ENCODE measurements around the gene ZNF653. TPM values are rescaled to one million over a fixed set of nuclear protein-coding genes. Genes with fewer than 3 reads are reported as not detected.

Gene ZNF653
- total RNA-seq, 2 experiments from 2014 or later, result 15.6 to 16.5 TPM

DNA sequence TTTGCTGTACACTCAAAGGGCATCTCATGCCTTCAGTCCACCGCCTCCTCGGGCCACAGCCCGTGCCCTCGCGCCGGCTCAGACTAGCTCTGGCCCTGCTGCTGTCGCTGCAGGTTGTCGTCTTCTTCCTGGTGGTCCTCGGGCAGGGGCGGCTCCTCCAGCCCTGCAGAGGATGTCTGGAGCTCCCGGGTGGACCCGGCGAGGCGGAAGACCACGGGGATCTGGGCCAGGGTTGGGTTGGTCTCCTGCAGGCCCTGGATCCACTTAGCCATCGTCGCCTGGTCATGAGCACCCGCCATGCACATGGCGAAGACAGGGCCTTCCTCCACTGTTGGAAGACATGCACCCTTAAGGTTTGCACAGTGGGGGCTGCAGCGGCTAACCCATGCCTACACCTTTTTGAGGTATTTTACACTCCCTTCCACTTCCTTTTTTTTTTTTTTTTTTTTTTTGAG is 489 bp upstream of the ZNF653 start:
- Mint-ChIP-seq H3K36me3 (ENCODE audit: low read depth) (peaks cover 6% of the 10 kb centered on the region), H3K9me3 (no peaks in the 10 kb centered on the region), H3K27ac (peak overlapping the region; percentile 84), H3K4me3 (peak overlapping the region; percentile 81), H3K27me3 (no peaks in the 10 kb centered on the region), H3K4me1 (peaks cover 22% of the 10 kb centered on the region)
- DNase-seq, result no peak
- POLR2A ChIA-PET, result interaction anchor here (0.9 to 3.2 kb wide), 7 partner anchors 14 to 131 kb away, joined by 3 to 14 read pairs (median 3); partner anchors contain the start of genes ECSIT and SWSAP1
- CTCF ChIA-PET, result interaction anchor here (0.5 to 1.5 kb wide), 4 partner anchors 9 to 125 kb away, joined by 3 to 4 read pairs (median 4); no protein-coding TSS in a partner anchor

GRCh38 chr19:11505032-11505503 is 571 bp downstream of the ZNF653 start:
- no peaks in the 10 kb centered on the region for H3K9me3 Mint-ChIP-seq
- peak; percentile 97 for DNase-seq
- peak overlapping the region; percentile 75 for H3K27ac Mint-ChIP-seq
- H3K4me3 Mint-ChIP-seq, result peak overlapping the region; percentile 81
- no peaks in the 10 kb centered on the region for H3K27me3 Mint-ChIP-seq
- peaks cover 7% of the 10 kb centered on the region for H3K36me3 Mint-ChIP-seq (ENCODE audit: low read depth)
- ChIA-PET POLR2A (interaction anchor here (0.6 to 3.2 kb wide), 4 partner anchors 22 to 130 kb away, joined by 3 to 14 read pairs (median 8); partner anchors contain the start of genes ECSIT and SWSAP1), CTCF (interaction anchor here (1.2 kb wide), 1 partner anchor 55 kb away, joined by 3 read pairs; no protein-coding TSS in a partner anchor)
- H3K4me1 Mint-ChIP-seq, result peaks cover 22% of the 10 kb centered on the region

DNA sequence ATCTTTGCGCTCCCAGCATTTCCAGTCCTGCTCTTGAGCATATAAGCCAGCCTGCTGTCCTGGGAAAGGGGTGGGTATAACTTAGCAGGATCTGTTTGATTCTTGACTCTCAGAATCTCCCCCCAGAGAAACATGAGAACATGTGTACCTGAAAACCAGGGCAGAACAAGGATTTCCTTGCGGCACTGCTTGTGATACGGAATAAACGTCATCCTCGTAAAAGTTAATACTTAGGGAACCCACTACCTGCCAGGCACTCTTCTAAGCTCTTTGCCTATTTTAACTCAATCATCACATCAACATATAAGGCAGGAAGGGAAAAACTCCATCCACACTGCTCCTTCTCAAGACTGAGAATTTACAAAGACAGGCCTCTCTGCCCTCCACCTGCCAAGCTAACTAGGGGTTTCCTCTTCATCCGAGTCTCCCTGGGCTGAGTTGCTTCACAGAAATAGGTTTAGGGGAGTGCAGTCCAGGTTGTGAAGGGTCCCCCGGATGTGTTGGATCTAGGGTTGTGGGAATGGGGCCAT is 1.1 kb downstream of the ZNF653 start:
- CTCF ChIA-PET, result interaction anchor here (1.2 kb wide), 1 partner anchor 56 kb away, joined by 3 read pairs; no protein-coding TSS in a partner anchor
- Mint-ChIP-seq H3K27ac (peak overlapping the region; percentile 75), H3K9me3 (no peaks in the 10 kb centered on the region), H3K36me3 (ENCODE audit: low read depth) (peaks cover 7% of the 10 kb centered on the region), H3K4me1 (peaks cover 22% of the 10 kb centered on the region), H3K27me3 (no peaks in the 10 kb centered on the region), H3K4me3 (peak overlapping the region; percentile 81)
- POLR2A ChIA-PET, result interaction anchor here (3.2 kb wide), 1 partner anchor 22 kb away, joined by 14 read pairs; no protein-coding TSS in a partner anchor
- no peak for DNase-seq

DNA sequence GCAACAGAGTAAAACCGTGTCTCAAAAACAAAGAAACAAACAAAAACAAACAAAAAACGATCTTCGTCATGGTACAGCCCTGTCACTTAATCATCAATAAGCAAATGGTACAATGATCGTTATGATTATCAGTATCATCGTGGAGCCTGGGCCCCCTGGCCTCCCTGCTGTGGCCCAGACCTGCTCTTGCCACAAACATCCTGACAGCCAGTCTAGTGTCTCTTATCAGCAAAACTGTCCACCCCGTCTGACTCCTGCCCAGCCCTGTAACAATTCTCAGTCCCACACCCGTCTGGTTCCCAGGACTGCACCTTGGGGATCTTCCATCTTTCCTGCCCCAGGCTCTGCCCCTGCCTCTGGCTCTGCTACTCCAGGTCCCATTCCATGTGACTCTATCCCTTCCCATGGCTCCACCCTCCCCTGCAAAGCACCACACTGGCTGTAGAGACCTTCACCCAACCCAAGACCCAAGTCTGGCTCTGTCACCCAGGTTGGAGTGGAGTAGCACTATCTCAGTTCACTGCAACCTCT is 5.7 kb downstream of the ZNF653 start:
- POLR2A ChIA-PET, result no interaction called here
- CTCF ChIA-PET, result no interaction called here
- no peak overlapping the region for H3K27ac Mint-ChIP-seq

GRCh38 chr19:11499220-11499726 is 6.4 kb downstream of the ZNF653 start:
- peaks cover 9% of the 10 kb centered on the region for H3K36me3 Mint-ChIP-seq (ENCODE audit: low read depth)
- no peak for DNase-seq
- no peaks in the 10 kb centered on the region for H3K27me3 Mint-ChIP-seq
- ChIA-PET POLR2A (no interaction called here), CTCF (no interaction called here)
- H3K4me1 Mint-ChIP-seq, result peaks cover 2% of the 10 kb centered on the region
- no peaks in the 10 kb centered on the region for H3K9me3 Mint-ChIP-seq
- no peak overlapping the region for H3K4me3 Mint-ChIP-seq
- H3K27ac Mint-ChIP-seq, result no peak overlapping the region

More for the DNA sequence above, 5.7 kb downstream of the ZNF653 start:
- Mint-ChIP-seq H3K36me3 (ENCODE audit: low read depth) (peaks cover 7% of the 10 kb centered on the region), H3K4me1 (peaks cover 9% of the 10 kb centered on the region), H3K27me3 (no peaks in the 10 kb centered on the region), H3K4me3 (no peak overlapping the region), H3K9me3 (no peaks in the 10 kb centered on the region)
- DNase-seq, result no peak

GRCh38 chr19:11496391-11497163 is 9.1 kb downstream of the ZNF653 start:
- DNase-seq, result peak; percentile 63
- Mint-ChIP-seq H3K4me1 (peaks cover 2% of the 10 kb centered on the region), H3K27ac (no peak overlapping the region), H3K9me3 (no peaks in the 10 kb centered on the region), H3K4me3 (no peak overlapping the region), H3K36me3 (ENCODE audit: low read depth) (peaks cover 14% of the 10 kb centered on the region), H3K27me3 (no peaks in the 10 kb centered on the region)
- CTCF ChIA-PET, result interaction anchor here (0.8 to 1.8 kb wide), 3 partner anchors 10 to 30 kb away, joined by 3 to 4 read pairs (median 3); no protein-coding TSS in a partner anchor
- POLR2A ChIA-PET, result no interaction called here

- no peaks in the 10 kb centered on the region for H3K4me1 Mint-ChIP-seq
- H3K27ac Mint-ChIP-seq, result no peak overlapping the region
Observed at GRCh38 chr19:11495885-11496284, 9.8 kb downstream of the ZNF653 start.

DNA sequence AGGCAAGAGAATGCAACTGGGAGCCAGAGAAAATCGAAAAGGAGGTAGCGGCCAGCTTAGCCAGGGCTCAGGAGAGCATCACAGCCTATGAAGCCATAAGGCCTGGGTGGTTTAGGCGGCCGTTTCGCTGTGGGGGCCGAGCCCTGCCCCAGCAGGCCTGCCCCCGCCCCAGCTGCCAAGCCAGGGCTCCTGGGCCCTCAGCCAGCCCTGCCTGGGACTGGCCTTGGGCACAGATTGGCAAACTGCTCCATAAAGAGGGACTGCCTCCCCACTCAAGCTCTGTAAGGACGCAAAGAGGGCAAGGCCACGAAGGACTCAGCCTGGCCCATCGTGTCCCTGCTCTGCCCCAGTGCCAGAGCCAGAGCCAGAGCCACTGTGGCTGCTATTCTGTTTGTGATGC is 10.2 kb downstream of the ZNF653 start:
- no peaks in the 10 kb centered on the region for H3K4me1 Mint-ChIP-seq
- peaks cover 16% of the 10 kb centered on the region for H3K36me3 Mint-ChIP-seq (ENCODE audit: low read depth)
- no peak overlapping the region for H3K27ac Mint-ChIP-seq
- no peaks in the 10 kb centered on the region for H3K27me3 Mint-ChIP-seq
- CTCF ChIA-PET, result interaction anchor here (0.8 kb wide), 1 partner anchor 31 kb away, joined by 3 read pairs; no protein-coding TSS in a partner anchor
- no peak overlapping the region for H3K4me3 Mint-ChIP-seq
- H3K9me3 Mint-ChIP-seq, result no peaks in the 10 kb centered on the region
- POLR2A ChIA-PET, result no interaction called here
- DNase-seq, result no peak

More at GRCh38 chr19:11495885-11496284, 9.8 kb downstream of the ZNF653 start:
- no peaks in the 10 kb centered on the region for H3K27me3 Mint-ChIP-seq
- H3K9me3 Mint-ChIP-seq, result no peaks in the 10 kb centered on the region
- POLR2A ChIA-PET, result no interaction called here
- CTCF ChIA-PET, result interaction anchor here (0.8 to 1.0 kb wide), 2 partner anchors 11 to 31 kb away, joined by 3 read pairs; no protein-coding TSS in a partner anchor
- DNase-seq, result no peak
- peaks cover 13% of the 10 kb centered on the region for H3K36me3 Mint-ChIP-seq (ENCODE audit: low read depth)
- no peak overlapping the region for H3K4me3 Mint-ChIP-seq

DNA sequence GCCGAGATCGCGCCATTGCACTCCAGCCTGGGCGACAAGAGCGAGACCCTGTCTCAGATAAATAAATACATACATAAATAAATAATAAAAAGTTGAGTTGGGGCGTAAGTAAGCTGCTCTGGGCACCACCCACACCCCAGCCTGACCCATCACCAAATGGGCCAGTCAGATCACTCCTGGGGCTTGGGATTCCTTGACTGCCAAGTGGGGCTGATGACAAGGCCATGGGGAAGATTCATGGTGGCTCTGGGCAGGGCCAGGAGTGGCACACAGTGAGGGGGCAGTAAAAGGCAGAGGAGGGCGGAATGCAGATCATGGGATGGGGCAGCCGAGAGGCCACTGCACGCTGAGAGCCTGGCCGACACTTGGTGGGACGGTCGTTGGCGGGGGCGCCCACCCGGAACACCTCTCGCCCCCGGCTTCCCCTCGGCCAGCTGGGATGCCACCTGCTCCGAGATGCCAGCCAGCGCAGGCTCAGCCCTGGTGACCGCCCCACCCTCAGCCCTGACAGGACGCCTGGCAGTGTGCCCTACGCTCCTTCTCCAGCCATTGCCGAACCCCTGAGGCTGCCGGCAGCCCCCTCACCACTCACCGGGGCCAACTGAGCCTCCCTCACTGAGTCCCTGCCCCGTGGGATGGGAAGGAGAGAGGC is 10.9 kb downstream of the ZNF653 start:
- no peaks in the 10 kb centered on the region for H3K4me1 Mint-ChIP-seq
- no peaks in the 10 kb centered on the region for H3K27me3 Mint-ChIP-seq
- peaks cover 19% of the 10 kb centered on the region for H3K36me3 Mint-ChIP-seq (ENCODE audit: low read depth)
- DNase-seq, result no peak
- no peak overlapping the region for H3K4me3 Mint-ChIP-seq
- no peak overlapping the region for H3K27ac Mint-ChIP-seq
- no peaks in the 10 kb centered on the region for H3K9me3 Mint-ChIP-seq
- ChIA-PET CTCF (interaction anchor here (0.9 kb wide), 1 partner anchor 12 kb away, joined by 4 read pairs; no protein-coding TSS in a partner anchor), POLR2A (interaction anchor here (1.3 kb wide), 1 partner anchor 12 kb away, joined by 3 read pairs; no protein-coding TSS in a partner anchor)

DNA sequence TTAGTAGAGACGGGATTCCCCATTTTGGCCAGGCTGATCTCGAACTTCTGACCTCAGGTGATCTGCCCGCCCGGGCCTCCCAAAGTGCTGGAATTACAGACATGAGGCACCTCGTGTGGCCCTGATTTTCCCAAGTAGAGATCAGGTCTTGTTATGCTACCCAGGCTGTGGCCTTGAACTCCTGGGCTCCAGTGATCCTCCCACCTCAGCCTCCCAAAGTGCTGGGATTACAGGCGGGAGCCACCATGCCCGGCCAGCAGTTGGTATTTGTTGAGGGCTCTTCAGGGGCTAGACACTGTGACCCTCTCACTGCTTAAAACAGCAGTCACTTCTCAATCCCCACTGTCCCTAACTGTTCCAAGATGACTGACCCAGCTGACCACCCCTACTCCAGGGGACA is 16.3 kb downstream of the ZNF653 start:
- ChIA-PET POLR2A (no interaction called here), CTCF (no interaction called here)
- Mint-ChIP-seq H3K4me1 (peaks cover 2% of the 10 kb centered on the region), H3K36me3 (ENCODE audit: low read depth) (peaks cover 16% of the 10 kb centered on the region), H3K4me3 (no peak overlapping the region), H3K27me3 (no peaks in the 10 kb centered on the region), H3K9me3 (no peaks in the 10 kb centered on the region), H3K27ac (no peak overlapping the region)
- no peak for DNase-seq

GRCh38 chr19:11486661-11487503 is 18.8 kb downstream of the ZNF653 start:
- CTCF ChIA-PET, result no interaction called here
- POLR2A ChIA-PET, result no interaction called here
- H3K9me3 Mint-ChIP-seq, result no peaks in the 10 kb centered on the region

More at GRCh38 chr19:11486661-11487503, 18.8 kb downstream of the ZNF653 start:
- Mint-ChIP-seq H3K36me3 (ENCODE audit: low read depth) (peaks cover 15% of the 10 kb centered on the region), H3K27ac (no peak overlapping the region), H3K4me1 (peaks cover 15% of the 10 kb centered on the region), H3K4me3 (no peak overlapping the region), H3K27me3 (peaks cover 3% of the 10 kb centered on the region)
- DNase-seq, result no peak

Measured in activated CD4-positive, alpha-beta memory T cell treated with anti-CD3 and anti-CD28 coated beads, Interleukin-2, amount 10 ng/mL, durations not matched to agents 7 days and 5 days (primary cell).